ENCODE data around the gene NRXN3. TPM values are rescaled to one million over a fixed set of nuclear protein-coding genes. Genes with fewer than 3 reads are reported as not detected.
"Not testable (repeated sequence)": the region's sequence is repeated elsewhere in the genome, so short reads cannot be mapped to it uniquely, and the experiment has no call there.

The NRXN3 gene
- total RNA-seq, 1 donor from 2014 or later: not detected

DNA sequence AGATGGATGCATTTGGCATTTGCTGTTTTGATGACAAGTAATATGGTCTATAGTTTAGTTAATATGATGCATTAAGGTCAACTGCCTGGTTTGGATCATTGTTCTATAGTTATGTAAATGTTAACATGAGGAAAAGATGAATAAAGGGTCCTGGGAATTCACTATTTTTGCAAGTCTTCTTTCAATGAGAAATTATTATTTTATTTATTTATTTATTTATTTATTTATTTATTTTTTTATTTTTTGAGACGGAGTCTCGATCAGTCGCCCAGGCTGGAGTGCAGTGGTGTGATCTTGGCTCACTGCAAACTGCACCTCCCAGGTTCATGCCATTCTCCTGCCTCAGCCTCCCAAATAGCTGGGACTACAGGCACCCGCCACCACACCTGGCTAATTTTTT is 940.4 kb downstream of the NRXN3 start:
- intact Hi-C loops (cut with micrococcal nuclease): not testable (repeated sequence)

- intact Hi-C loops (cut with micrococcal nuclease): no loop called here
These were observed 941.9 kb downstream of the NRXN3 start for GRCh38 chr14:79111987-79112501.

DNA sequence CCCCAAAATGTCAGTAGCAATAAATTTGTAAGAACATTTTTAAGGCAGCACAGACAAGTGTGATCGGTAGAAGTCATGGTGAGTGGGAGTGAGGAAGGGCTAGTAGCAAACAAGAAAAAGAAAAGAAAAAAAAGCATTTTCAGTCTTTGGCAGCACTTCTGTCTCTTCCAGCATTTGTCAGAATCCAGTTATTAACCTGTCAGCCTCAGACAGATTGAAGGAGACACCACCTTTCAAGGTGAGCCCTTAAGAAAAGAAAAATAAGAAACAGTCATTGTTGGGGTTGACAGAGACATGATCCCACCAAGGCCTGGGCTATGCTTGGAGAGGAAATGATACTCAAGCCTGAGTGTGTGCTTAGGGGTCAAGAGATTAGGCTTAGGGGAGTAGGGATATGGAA is 947.4 kb downstream of the NRXN3 start:
- intact Hi-C loops (cut with micrococcal nuclease): no loop called here

GRCh38 chr14:79118291-79118690 is 948.1 kb downstream of the NRXN3 start:
- intact Hi-C loops (cut with micrococcal nuclease): no loop called here

DNA sequence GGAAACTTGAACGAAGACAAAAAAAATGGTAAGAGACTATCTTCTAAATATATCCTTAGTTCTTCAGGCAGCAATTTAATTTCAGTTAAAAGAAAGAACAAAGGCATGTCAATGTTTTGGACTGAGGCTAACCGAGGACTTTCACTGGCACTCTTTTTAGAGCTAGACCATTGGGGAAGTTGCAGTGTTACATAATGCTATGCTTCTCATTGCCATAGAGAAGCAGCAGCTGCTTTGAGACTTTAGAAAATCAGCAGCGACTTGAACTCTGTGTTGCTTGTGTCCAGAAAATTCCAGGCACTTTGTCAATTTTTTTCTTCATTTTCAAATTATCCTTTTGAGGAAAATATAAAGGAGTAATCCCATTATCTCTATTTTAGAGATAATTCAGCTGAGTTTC is 964.2 kb downstream of the NRXN3 start:
- intact Hi-C loops (cut with micrococcal nuclease): no loop called here

DNA sequence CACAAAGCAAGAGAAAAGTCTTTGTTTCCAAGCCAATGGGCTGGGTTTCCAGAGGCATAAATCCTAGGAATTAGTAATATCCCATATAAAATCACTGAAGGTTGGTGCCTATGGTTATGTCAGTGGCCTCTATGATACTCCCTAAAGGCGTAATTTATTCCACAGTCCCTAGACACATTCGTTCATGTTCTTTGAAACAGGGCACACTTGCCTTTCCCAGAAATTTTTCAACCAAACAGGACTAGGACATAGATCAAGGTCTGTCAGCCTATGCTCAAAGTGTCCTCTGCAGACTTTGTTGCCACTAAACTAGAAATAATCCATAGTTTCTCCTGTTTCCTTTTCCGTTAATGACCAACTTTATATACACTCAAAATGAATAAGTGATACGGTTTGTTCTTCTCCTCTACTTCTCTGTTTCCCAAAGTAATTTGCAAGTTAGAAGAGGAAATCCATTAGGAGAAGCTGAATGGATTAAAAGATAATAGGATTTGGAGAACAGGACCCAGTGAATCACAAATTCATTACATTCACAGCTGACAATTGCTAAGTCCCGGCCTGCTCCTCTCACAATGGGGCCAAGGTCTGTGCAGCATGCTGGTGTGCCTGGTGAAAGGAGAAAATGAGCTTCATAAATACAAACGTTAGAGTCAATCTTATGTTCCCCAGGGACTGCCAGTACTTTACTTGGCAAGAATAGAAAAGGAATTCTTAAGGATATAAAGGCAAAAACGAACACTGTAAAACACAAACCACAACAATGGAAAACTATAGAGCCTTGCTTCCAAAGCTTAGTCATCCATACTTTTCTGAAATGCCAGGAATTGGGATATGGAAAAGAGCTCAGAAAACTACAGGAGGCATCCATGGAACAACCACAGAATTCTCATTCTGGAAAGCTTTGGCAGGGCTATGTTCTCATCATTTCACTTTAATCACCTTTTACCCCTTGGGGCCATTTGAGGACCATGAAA is 966.2 kb downstream of the NRXN3 start:
- intact Hi-C loops (cut with micrococcal nuclease): no loop called here

DNA sequence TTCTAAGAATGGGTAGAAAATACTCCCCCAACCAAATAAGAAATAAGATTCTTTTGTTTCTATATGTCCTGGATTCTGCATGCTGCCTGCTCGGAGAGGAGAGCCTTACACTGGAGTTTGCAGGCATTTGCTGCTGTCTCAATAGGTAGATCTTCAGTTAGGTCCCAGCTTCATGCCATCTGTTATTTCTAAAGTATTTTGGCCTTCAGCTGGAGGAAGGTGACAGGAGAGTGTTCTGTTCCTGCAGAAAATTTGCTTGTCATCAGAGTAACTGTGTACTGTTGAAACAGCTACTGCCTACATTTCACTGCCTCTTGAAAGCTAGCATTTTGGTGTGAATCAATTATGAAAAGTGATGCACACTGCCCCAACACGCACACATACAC is 966.9 kb downstream of the NRXN3 start:
- intact Hi-C loops (cut with micrococcal nuclease): no loop called here

- intact Hi-C loops (cut with micrococcal nuclease): no loop called here
These were observed 967.7 kb downstream of the NRXN3 start for GRCh38 chr14:79137836-79138235.

- intact Hi-C loops (cut with micrococcal nuclease): no loop called here
These were observed 974.7 kb downstream of the NRXN3 start for GRCh38 chr14:79144896-79145295.

DNA sequence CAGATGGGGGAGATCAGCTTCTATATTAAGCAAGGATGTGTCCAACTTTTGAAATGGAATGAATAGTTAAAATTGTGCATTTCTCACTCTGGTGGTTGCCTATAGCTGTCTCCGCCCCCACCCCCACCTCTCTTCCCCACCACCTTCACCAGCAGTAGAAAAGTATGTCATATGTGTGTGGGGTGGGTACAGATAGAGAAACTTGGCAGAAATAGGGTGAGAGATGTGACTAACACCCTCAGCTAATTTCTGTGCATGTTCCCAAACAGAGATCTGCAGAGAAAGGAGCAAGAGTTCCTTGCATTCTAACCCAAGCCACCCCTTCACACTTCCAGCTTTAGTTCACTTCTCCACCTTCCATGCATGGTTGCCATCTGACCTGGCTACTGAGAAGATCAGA is 980.1 kb downstream of the NRXN3 start:
- intact Hi-C loops (cut with micrococcal nuclease): no loop called here

DNA sequence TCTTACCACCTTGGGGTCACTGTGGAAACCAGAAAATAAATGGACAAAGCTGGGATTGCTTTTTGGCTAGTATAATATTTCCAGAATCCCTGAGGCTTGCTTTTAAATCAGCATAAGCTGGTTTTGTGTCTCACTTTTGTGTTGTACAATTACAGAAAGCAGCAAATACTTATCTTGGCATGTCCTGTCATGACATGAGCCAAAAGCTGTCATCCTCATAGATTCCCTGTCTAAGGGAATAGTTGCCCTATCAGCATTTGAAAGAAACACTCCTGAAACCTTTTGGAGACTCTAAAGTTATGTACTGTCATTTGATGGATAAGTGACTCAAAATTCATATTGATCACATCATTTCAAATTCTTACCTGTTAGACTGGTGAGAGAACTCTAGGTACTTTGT is 987.2 kb downstream of the NRXN3 start:
- intact Hi-C loops (cut with micrococcal nuclease): loop anchor here (5.0 kb wide), 1 partner anchor 150 kb away; no protein-coding TSS in a partner anchor

DNA sequence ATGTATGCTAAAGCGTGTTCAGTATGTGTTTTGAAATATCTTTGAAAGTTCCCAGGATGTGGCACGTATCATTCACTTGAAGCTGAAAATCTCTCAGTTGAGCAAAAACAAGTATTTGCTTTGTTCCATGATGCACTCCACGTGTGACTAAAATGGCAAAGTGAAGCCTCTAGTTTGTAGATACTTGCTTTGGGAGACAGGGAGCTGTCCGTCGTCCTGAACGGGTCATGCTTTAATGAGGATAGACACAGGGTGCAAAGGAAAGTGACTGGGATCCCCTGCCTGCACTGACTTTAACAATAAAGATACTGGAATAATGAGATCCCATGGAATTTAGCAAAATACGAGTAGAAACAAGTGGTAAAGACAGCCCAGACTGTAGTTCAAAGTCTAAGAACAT is 991.4 kb downstream of the NRXN3 start:
- intact Hi-C loops (cut with micrococcal nuclease): no loop called here

- intact Hi-C loops (cut with micrococcal nuclease): no loop called here
These were observed 992.7 kb downstream of the NRXN3 start for GRCh38 chr14:79162833-79163232.

DNA sequence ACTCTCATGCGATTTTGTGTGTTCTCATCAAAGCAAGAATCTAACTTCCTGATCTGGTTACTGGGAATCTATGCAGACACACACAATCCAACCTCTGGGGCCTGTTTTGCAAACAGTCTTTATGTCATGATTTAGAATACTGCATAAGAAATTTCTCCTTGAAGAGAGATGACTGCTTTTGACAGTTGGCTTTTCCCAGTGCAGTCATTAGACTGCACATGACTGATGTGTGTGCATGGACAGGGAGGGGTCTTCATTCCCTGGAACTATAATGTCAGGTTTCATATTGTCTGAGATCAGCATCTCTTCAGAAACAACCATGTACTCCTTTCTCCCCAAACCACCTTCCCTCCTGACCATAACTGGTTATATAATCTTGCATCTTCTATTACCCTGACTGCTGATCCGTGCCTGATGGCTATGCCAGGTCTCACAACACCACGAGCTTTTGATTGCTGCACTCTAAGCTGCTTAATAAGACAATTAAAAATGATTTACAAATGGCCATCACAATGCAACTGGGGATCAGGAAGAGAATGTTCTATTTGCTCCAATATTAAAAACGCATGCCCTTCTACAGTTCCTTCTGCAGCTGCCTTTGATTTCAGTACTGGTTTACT is 995.4 kb downstream of the NRXN3 start:
- intact Hi-C loops (cut with micrococcal nuclease): no loop called here

DNA sequence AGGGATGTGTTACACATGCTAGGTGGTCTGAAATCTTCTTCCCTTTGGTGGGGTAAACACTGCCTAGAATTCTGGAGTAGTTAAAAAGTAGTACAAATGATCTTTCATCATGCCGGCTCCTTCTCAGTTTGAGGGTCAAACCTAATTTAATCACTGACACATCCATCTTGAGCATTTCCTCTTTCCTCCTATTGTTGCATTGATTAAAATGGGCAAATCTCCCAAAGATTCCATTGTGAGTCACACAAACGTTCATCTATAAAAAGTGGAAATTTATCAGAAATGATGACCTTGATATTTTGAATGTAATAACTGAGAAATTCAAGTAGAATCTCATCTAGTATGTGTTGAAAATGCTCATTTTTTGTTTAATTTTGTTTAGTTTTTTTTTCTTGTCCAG is 996.0 kb downstream of the NRXN3 start:
- intact Hi-C loops (cut with micrococcal nuclease): no loop called here

DNA sequence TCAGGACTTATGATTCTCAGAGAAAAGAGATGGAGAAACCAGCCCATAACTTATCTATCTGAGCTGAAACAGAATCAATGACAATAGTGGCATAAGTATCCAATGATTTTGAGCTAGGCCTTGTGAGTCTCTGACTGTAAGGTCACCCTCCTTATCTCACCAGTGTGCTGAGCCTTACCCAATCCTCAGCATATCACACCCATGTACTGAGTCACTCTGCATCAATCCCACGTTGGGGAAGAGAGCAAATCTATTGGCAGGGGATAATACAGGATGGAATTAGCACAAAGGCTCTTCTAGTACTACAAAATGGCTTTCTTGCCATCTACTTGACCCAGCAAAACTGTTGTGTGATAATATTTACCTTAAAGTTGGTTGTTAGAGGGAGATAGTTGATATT is 997.8 kb downstream of the NRXN3 start:
- intact Hi-C loops (cut with micrococcal nuclease): no loop called here

DNA sequence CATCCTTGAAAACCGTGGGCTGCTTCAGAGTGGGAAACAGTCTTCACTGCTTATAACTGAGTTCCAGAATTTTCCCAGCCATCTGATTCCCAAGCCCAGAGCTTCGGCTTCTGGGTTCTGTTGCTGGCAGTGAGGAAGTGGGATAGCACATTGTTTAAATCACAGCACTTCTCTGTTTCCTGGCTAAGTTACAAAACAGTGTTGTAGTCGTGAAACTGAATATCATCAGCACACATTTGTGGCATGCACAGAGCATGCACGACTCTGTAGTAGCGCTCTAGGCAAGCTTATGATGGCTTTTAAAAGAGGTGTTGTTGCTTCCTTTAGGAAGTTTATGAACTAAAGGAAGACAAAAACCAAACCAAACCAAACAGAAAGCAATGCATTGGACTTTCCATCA is 1005.5 kb downstream of the NRXN3 start:
- intact Hi-C loops (cut with micrococcal nuclease): no loop called here

DNA sequence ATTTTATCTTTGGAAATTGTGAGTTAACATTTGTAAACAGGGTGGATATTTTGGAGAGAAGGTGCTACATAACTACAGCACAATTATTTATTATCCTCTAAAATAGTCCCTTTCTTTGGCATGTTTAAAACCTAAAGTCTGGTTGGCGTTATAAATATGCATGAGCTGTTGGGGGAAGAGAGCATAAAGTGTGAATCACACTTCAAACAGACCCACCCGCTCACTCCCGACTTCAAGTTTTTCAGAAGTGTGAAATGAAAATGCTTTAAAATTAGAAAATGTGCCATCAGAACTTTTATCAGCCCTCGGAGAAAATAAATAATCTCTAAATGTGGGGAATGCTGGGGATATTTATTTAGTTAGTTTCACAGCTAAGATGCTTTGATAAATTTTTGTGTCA is 1006.9 kb downstream of the NRXN3 start:
- intact Hi-C loops (cut with micrococcal nuclease): no loop called here

DNA sequence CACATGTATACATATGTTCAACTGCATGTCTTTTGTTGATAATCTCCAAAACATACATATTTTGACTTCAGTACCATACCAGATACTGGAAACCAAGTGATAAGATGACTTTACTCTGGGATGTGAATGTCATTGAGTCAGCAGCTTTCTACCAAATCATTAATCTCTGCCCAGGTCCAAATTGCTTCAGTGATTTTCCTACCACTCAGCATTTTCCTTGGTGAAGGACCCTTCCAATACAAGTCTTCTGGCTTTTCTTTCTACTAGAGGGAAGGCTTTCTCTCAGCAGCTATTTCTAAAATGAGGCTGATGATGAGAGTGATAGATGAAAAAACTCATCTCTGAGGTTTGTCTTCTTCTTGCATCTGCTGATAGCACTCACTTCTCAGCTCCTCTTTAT is 1008.5 kb downstream of the NRXN3 start:
- intact Hi-C loops (cut with micrococcal nuclease): no loop called here

DNA sequence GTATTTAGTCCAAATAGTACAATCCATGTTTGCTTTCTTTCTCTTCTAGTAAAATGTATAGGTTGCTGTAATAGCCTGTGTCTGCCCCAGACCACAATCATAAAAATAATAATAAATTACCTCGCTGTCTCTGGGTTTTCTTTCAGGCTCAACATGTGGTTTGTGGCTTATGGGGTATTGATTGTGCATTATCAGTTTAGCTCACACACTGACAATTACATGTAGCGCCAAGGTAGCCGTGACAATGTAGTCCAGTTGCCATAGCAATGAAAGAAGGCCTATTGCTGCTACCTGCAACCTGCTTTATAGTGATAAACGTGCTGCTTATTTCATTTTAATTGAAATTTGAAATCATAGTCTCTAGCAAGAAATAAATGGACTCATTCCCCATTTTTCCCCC is 1009.8 kb downstream of the NRXN3 start:
- intact Hi-C loops (cut with micrococcal nuclease): no loop called here

DNA sequence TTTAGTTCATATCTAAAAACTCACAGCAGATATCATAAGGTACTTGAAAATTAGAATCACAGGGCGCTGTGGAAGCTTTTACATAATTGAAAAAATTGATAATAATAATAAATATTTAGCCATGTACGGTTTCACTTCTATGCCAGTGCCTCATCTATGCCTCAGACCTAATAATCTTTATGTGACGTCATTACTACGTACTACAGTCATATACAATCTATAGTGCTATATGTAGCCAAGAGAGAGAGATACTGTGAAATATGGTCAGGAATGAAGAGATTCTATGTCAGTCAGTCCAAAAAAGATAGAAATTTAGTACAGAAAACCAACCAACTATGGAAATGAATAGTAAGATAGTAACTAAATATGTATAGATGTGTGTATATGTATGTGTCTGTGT is 1010.5 kb downstream of the NRXN3 start:
- intact Hi-C loops (cut with micrococcal nuclease): no loop called here

DNA sequence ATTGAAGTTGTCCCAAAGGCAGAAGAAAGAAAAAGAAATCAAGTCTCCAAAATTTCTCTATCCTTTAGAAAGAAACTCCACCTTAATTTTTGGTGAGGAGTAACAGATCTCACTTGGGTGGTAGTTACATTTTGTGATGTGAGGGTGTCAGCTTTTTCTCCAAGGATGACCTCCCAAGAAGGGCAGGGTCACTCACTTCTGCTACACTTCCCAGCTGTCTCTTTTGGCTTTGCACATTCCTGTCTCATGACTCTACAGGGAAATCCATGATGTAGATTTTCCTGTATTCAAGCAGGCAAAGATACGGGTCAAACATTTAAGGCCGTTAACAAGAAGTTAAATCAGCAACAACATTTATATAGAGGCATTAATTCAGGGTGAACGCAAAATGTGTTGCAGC is 1016.4 kb downstream of the NRXN3 start:
- intact Hi-C loops (cut with micrococcal nuclease): no loop called here

All from T-helper 2 cell treated with Interferon-gamma antibody and Interleukin-4, amounts not matched to agents 100 ng/mL and 5 ng/mL, for 36 hours (primary cell).